GM18517 (cell line): ENCODE measurements around the gene BMPER.

Experiments
- ATAC-seq: cut with Tn5 transposase; IDR thresholded peaks from one replicate; pipeline ENCODE4 v1.9.1; 2021; ENCODE audit warnings: mild to moderate bottlenecking, moderate library complexity; ENCODE audit not compliant: unreplicated experiment

The BMPER gene

DNA sequence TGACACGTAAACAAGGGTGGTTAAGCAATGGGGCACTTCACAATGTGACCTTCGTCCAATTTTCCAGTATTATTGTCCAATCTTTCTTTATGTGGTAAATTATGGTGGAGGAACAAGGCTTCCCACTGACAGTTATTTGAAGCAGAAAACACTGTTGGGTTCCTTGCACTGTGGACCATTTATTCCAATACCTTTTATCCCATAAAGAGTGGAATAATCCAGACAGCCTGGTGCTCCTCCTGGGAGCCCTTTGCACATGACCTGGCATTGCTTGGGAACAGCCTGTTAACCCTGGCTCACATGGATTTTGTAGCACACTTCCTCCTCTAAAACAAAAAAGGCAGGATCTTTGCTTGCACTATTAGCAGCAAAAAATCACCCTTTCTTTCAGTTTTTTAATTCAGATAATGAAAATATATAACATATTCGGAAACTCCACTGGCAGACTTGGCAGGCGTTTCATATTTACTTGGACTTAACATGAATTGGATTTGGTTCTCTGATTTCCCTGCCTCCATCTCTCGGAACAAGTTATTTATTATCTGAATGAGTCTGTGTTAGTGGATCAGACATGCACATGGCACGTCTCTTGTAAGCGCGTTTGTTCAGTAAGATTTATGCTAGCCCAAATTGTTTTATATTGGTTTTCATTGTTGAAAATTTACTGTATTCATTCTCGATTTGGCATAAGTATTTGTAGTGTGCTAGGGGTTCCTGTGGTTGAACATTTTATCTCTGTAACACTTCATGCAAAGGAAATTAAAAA is 59.3 kb downstream of the BMPER start:
- no peak for ATAC-seq

GRCh38 chr7:33965183-33965744 is 59.9 kb downstream of the BMPER start:
- ATAC-seq: no peak

GRCh38 chr7:33968591-33968990 is 63.3 kb downstream of the BMPER start:
- no peak for ATAC-seq

GRCh38 chr7:33970536-33970935 is 65.2 kb downstream of the BMPER start:
- ATAC-seq: no peak

- no peak for ATAC-seq
These were observed 65.8 kb downstream of the BMPER start for GRCh38 chr7:33971106-33971505.

DNA sequence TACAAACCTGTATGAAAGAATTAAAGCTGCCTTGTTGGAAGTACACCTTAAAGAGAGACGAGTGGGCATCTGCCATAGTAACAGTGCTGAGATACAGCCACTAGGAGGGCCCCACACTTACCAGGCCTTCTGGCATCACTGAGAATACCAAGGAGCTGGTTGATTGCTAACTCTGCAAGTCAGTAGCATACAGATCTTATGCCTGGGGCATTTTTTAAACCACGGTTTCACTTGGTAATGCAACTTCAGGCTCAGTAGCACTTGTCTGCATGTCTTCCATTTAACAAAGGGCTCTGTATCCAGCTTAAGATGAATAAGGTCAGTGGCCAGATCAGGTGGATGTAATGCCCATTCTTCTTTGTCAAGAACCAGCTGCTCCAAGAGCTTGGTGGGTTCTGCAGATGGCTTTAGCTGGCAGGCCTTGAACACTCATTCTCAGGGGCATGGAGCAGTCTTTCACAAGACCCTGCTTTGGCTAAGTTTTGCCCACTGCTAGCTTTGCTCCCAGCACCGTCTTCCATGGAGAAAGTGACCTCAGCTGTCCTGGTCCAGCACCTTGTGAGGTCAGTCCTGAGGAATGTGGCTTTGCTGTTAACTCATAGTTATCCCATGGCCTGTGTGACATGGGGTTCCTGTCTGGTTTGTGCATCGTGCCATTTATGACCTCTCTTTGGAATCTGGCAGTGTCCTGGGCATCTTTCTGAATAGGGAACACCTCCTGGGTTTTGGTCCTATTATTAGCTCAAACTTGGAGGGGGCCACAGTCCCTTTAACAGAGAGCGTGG is 68.1 kb downstream of the BMPER start:
- no peak for ATAC-seq

DNA sequence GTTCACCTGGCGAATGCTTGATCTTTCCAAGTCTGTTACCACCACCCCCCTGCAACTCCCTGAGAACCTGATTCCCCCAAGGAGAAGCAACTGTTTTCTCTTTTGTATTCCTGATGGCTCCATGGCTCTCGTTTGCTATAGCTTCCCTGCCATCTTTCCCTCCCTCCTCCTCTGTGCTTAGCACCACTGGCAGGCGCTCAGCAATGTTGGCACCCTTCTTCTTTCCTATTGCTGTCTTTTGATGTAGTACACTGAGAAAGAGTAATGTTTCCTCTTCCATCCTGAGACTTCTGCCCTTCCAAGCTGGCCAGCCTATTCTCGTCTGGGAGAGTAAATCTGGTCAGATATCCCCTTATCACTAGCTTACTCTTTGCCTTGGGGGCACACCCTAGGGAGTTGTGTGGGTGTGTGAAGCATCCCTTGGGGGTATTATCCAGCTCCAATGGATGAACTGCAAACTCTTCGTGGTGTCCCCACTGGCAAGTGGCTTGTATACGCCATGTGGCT is 74.0 kb downstream of the BMPER start:
- no peak for ATAC-seq

GRCh38 chr7:33979807-33980355 is 74.5 kb downstream of the BMPER start:
- no peak for ATAC-seq

DNA sequence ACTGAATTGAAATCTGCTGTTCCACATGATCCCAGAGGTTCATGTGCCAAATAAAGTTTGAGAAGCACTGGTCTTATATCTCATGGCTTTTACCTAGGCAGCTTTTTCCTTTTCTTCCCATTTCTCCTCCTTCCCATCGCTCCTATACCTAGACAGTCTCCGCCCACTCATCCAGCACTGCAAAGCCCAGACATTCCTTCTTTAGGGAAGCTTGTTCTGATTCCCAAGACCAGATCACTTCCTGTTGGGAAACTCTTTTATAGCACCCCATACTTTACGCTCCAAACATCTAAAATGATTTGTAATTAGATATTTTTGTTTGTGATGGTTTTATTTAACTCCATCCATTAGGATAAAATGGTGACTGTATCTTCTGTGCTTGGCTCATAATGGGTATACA is 75.9 kb downstream of the BMPER start:
- ATAC-seq: no peak

GRCh38 chr7:33981671-33982424 is 76.5 kb downstream of the BMPER start:
- no peak for ATAC-seq

DNA sequence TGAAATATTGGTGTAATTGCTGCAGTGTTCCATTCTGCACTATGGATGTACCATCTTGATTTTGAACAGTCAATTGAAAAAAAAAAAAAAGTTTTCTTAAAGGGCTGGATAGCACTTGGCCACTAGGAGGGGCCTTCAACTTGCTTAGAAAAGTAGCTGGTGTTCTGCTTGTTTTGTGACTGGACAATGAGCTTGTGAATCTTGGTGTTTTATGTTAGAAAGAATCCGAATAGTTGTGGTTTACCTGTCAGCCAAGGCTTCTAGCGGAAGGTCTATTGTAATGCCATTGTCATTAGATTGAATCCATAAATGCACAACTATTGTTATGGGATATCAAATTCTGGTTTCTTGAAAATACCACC is 77.1 kb downstream of the BMPER start:
- ATAC-seq: no peak

GRCh38 chr7:33986451-33986850 is 81.1 kb downstream of the BMPER start:
- ATAC-seq: no peak

- ATAC-seq: no peak
These were observed 81.9 kb downstream of the BMPER start for GRCh38 chr7:33986951-33987947.

GRCh38 chr7:33996899-33997298 is 91.6 kb downstream of the BMPER start:
- no peak for ATAC-seq

- no peak for ATAC-seq
These were observed 93.1 kb downstream of the BMPER start for GRCh38 chr7:33998476-33998875.

- ATAC-seq: no peak
These were observed 105.8 kb downstream of the BMPER start for GRCh38 chr7:34011017-34011695.

GRCh38 chr7:34011696-34012095 is 106.4 kb downstream of the BMPER start:
- ATAC-seq: no peak

GRCh38 chr7:34013421-34013820 is 108.1 kb downstream of the BMPER start:
- ATAC-seq: no peak

- no peak for ATAC-seq
These were observed 110.3 kb downstream of the BMPER start for GRCh38 chr7:34015651-34016050.
